ENCODE results near the gene NKAIN2.

GRCh38 chr6:123928529-123928928 is 124.9 kb downstream of the NKAIN2 start:
- TF ChIP-seq CTCF (IDR thresholded peaks at IDR 0.05) (no peak), POLR2A (IDR thresholded peaks at IDR 0.05) (no peak)

Measured in breast epithelium (tissue), 3 donors.